Peyer's patch (tissue), 4 donors: ENCODE measurements around the gene RPA3. TPM values are rescaled to one million over a fixed set of nuclear protein-coding genes. Genes with fewer than 3 reads are reported as not detected.

Source experiments
- DNase-seq, 3 donors: peaks; one replicate each; pipeline ENCODE4 v3.0.0-alpha.2; 2017 to 2019
- H3K27ac ChIP-seq, 4 donors: fragments of 200-600 bp; sonication (generic); one replicate each; pipeline ENCODE4 v1.5.1; 2016 to 2019
- H3K27me3 ChIP-seq, 2 donors: fragments of 200-600 bp; sonication (generic); one replicate each; pipeline ENCODE4 v1.5.1; 2019
- H3K36me3 ChIP-seq, 3 donors: fragments of 200-600 bp; sonication (generic); one replicate each; pipeline ENCODE4 v1.5.1; 2016 to 2019
- H3K4me1 ChIP-seq, 4 donors: fragments of 200-600 bp; sonication (generic); one replicate each; pipeline ENCODE4 v1.5.1; 2016 to 2019
- H3K4me3 ChIP-seq, 4 donors: fragments of 200-600 bp; sonication (generic); 1 replicate in 3 of 4; 2 replicates in 1 of 4; pipeline ENCODE4 v1.5.1; 2016 to 2019; ENCODE audit warnings: mild to moderate bottlenecking in 1 of 4
- H3K9me3 ChIP-seq, 4 donors: fragments of 200-600 bp; sonication (generic); one replicate each; pipeline ENCODE4 v1.5.1; 2016 to 2019; ENCODE audit warnings: mild to moderate bottlenecking in 1 of 4
- CTCF ChIP-seq, 6 experiments: fragments of 450-650 bp in 4 of 6; fragments of 200-600 bp in 2 of 6; sonication (generic) in 1 of 6; IDR thresholded peaks; one replicate each; pipeline ENCODE4 v1.5.1; 2017 to 2019; ENCODE audit warnings: antibody characterized with exemption in 6 of 6, mild to moderate bottlenecking in 3 of 6, moderate library complexity in 1 of 6
- POLR2A ChIP-seq, 2 donors: fragments of 450-650 bp; IDR thresholded peaks; one replicate each; pipeline ENCODE4 v1.5.1; 2017; ENCODE audit warnings: antibody characterized with exemption in 2 of 2, mild to moderate bottlenecking in 2 of 2, moderate library complexity in 2 of 2
- total RNA-seq, 4 donors: library from RNA; depleted of rRNA; stranded (reverse); fragments of >200 nt; gene quantifications; one replicate each; pipeline ENCODE4 v1.1.0, GENCODE V29; 2016

Gene RPA3
- total RNA-seq, 4 donors from 2014 or later: 11.3 to 23.6 (median 19.4) TPM

GRCh38 chr7:7739204-7740036 lies 21.0 kb upstream of the RPA3 start:
- TF ChIP-seq CTCF (IDR thresholded peaks at IDR 0.05) (no peak), POLR2A (IDR thresholded peaks at IDR 0.05) (no peak)
- Histone ChIP-seq H3K27ac (no peak overlapping the region), H3K36me3 (no peaks in the 10 kb centered on the region), H3K4me1 (no peaks in the 10 kb centered on the region), H3K9me3 (no peaks in the 10 kb centered on the region), H3K27me3 (no peaks in the 10 kb centered on the region), H3K4me3 (no peak overlapping the region)
- DNase-seq: no peak

GRCh38 chr7:7738622-7739021 lies 20.2 kb upstream of the RPA3 start:
- no peak overlapping the region for H3K4me3 ChIP-seq
- H3K27ac ChIP-seq: no peak overlapping the region
- DNase-seq: no peak
- H3K27me3 ChIP-seq: no peaks in the 10 kb centered on the region
- TF ChIP-seq POLR2A (IDR thresholded peaks at IDR 0.05) (no peak), CTCF (IDR thresholded peaks at IDR 0.05) (no peak)
- no peaks in the 10 kb centered on the region for H3K4me1 ChIP-seq
- H3K36me3 ChIP-seq: no peaks in the 10 kb centered on the region
- no peaks in the 10 kb centered on the region for H3K9me3 ChIP-seq

- Histone ChIP-seq H3K36me3 (no peaks in the 10 kb centered on the region), H3K9me3 (no peaks in the 10 kb centered on the region), H3K4me3 (no peak overlapping the region), H3K27ac (no peak overlapping the region), H3K27me3 (no peaks in the 10 kb centered on the region), H3K4me1 (no peaks in the 10 kb centered on the region)
- TF ChIP-seq POLR2A (IDR thresholded peaks at IDR 0.05) (no peak), CTCF (IDR thresholded peaks at IDR 0.05) (no peak)
- no peak for DNase-seq
These were observed 19.8 kb upstream of the RPA3 start for GRCh38 chr7:7738177-7738576.

- Histone ChIP-seq H3K4me1 (no peaks in the 10 kb centered on the region), H3K27ac (no peak overlapping the region), H3K27me3 (no peaks in the 10 kb centered on the region), H3K36me3 (no peaks in the 10 kb centered on the region), H3K4me3 (no peak overlapping the region), H3K9me3 (no peaks in the 10 kb centered on the region)
- TF ChIP-seq POLR2A (IDR thresholded peaks at IDR 0.05): no peak
- no peak for TF ChIP-seq CTCF (IDR thresholded peaks at IDR 0.05)
- DNase-seq: no peak
These were observed 19.3 kb upstream of the RPA3 start for GRCh38 chr7:7737674-7738073.

- Histone ChIP-seq H3K4me1 (peaks cover 0 to 3% (median 0%) of the 10 kb centered on the region in 4 donors), H3K36me3 (no peaks in the 10 kb centered on the region), H3K9me3 (no peaks in the 10 kb centered on the region), H3K27ac (no peak overlapping the region), H3K4me3 (no peak overlapping the region), H3K27me3 (no peaks in the 10 kb centered on the region)
- TF ChIP-seq CTCF (IDR thresholded peaks at IDR 0.05) (no peak), POLR2A (IDR thresholded peaks at IDR 0.05) (no peak)
- no peak for DNase-seq
These were observed 18.3 kb upstream of the RPA3 start for GRCh38 chr7:7736671-7737070.
